Measurements from ENCODE around the gene VAPB.

Gene VAPB

GRCh38 chr20:58486207-58486606, 97.2 kb downstream of the VAPB start:
- DNase-seq = no peak

- DNase-seq = no peak
These were observed 103.2 kb downstream of the VAPB start for GRCh38 chr20:58492074-58492718.

GRCh38 chr20:58492795-58493524, 103.9 kb downstream of the VAPB start:
- no peak for DNase-seq

- DNase-seq = no peak
These were observed 106.0 kb downstream of the VAPB start for GRCh38 chr20:58494923-58495622.

DNA sequence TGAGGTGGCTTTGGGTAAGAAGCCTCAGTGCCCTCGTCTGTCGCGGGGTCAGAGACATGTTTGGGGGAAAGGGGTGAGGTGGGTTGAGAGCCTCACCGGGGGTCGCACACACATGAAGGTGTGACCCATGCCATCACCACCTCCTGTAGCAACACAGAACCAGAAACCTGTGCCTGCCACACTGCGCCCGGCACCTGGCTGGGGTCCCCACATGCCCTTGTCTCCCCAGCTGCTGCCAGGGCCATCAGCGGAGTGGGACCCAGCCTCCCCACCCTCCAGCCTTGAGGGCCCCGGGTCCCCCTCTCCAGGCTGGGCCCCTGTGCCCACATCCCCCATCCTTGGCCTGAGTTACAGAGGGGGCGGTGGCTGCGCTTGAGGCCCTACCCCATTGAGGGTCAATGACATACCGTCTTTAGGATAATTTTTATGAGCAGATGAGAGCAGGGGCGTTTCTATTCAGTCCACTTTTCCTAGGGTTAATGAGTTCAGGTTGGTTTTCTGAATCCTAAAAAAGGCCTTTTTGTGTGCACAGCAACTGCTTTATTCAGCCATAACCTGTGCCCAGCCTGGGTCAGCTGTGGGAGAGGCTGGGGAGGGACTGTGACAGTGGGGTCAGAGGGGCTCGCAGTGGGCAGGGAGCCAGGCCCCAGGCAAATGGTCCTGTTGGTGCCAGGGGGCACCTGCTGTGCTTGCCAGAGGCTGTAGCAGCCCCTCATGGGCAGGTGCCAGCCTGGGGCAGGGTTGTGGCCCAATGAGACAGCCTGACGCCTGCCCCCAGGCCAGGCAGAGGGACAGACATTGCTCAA, 106.8 kb downstream of the VAPB start:
- DNase-seq = no peak

DNA sequence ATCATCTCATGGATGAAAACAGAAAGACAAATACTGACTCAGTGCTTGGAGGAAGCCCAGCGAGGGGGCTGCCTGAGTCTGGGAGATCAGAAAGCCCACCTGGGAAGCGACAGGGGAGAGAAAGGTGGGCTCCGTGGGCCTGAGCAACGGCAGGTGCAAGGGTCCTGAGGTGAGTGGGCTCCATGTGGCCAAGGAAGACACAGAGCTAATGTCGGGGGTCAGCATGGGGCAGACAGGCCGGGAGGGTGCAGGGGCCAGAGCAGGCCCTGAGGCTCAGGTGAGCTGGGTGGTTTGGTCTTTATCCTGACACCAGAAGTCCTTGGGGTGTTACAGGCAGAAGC, 107.4 kb downstream of the VAPB start:
- no peak for DNase-seq

DNA sequence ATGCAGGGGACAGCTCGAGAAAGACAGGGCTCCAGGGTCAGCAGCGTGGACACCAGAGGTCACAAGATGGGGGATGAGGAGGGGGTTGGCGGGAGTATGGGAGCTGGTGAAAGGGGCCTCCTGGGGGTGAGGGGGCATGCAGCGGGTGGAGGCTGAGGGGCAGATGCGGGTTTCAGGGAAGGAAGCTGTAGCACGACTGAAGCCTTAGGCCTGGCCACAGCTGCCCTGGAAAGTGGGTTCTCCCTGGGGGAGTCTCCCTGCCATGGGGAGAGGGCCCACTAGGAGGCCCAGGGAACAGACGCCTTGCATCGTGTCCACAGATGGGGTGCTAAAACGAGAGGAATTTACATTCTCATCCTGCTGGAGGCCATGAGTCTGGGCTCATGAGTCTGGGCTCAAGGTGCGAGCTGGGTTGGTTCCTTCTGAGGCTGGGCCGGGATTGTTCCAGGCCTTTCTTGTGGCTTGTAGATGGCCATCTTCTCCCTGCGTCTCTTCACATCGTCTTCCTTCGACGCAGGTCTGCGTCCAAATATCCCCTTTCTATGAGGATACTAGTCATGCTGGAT, 108.1 kb downstream of the VAPB start:
- no peak for DNase-seq

- no peak for DNase-seq
These were observed 108.9 kb downstream of the VAPB start for GRCh38 chr20:58497724-58498469.

- DNase-seq = no peak
These were observed 109.5 kb downstream of the VAPB start for GRCh38 chr20:58498470-58499068.

- DNase-seq = no peak
These were observed 111.2 kb downstream of the VAPB start for GRCh38 chr20:58500256-58500655.
